GM12875 (cell line): ENCODE data around the gene MID1.

Experiments used
- H3K4me3 ChIP-seq: one replicate; pipeline ENCODE4 v1.5.1; 2011; ENCODE audit warnings: low read depth, low read length, control low read depth
- CTCF ChIP-seq: IDR thresholded peaks from 2 replicates; pipeline ENCODE4 v1.5.1; 2011; ENCODE audit warnings: low read depth, mild to moderate bottlenecking, control low read depth, inconsistent platforms, low read length, moderate library complexity, borderline replicate concordance; ENCODE audit not compliant: insufficient read depth

The MID1 gene

GRCh38 chrX:10534611-10535010 is 85.8 kb downstream of the MID1 start:
- no peak overlapping the region for H3K4me3 ChIP-seq
- no peak for TF ChIP-seq CTCF

GRCh38 chrX:10533696-10534365 is 86.6 kb downstream of the MID1 start:
- no peak for TF ChIP-seq CTCF

GRCh38 chrX:10531927-10532326 is 88.5 kb downstream of the MID1 start:
- no peak overlapping the region for H3K4me3 ChIP-seq
- no peak for TF ChIP-seq CTCF

More at GRCh38 chrX:10533696-10534365, 86.6 kb downstream of the MID1 start:
- H3K4me3 ChIP-seq, result no peak overlapping the region

GRCh38 chrX:10529344-10529743 is 91.0 kb downstream of the MID1 start:
- no peak overlapping the region for H3K4me3 ChIP-seq
- TF ChIP-seq CTCF, result no peak

GRCh38 chrX:10526451-10526850 is 93.9 kb downstream of the MID1 start:
- TF ChIP-seq CTCF, result no peak

GRCh38 chrX:10525381-10526120 is 94.8 kb downstream of the MID1 start:
- no peak overlapping the region for H3K4me3 ChIP-seq

More at GRCh38 chrX:10526451-10526850, 93.9 kb downstream of the MID1 start:
- H3K4me3 ChIP-seq, result no peak overlapping the region

More at GRCh38 chrX:10525381-10526120, 94.8 kb downstream of the MID1 start:
- no peak for TF ChIP-seq CTCF
